Uterus (tissue), 4 donors: ENCODE measurements around the gene TANC1. TPM values are rescaled to one million over a fixed set of nuclear protein-coding genes. Genes with fewer than 3 reads are reported as not detected.

Experiments
- DNase-seq, 2 donors: peaks; one replicate each; pipeline ENCODE4 v3.0.0-alpha.2; 2019 to 2020
- H3K27ac ChIP-seq, 2 donors: fragments of 200-600 bp; sonication (generic); 1 replicate in 1 of 2; 2 replicates in 1 of 2; pipeline ENCODE4 v1.5.1; 2016 to 2018
- H3K27me3 ChIP-seq, 2 donors: fragments of 200-600 bp; sonication (generic); one replicate each; pipeline ENCODE4 v1.5.1; 2018 to 2019; ENCODE audit warnings: control low read depth in 1 of 2
- H3K36me3 ChIP-seq, 2 donors: fragments of 200-600 bp; sonication (generic); one replicate each; pipeline ENCODE4 v1.5.1; 2019; ENCODE audit warnings: control low read depth in 1 of 2
- H3K4me1 ChIP-seq, 2 donors: fragments of 200-600 bp; sonication (generic); one replicate each; pipeline ENCODE4 v1.5.1; 2018 to 2019; ENCODE audit warnings: control low read depth in 1 of 2
- H3K4me3 ChIP-seq, 2 donors: fragments of 200-600 bp; sonication (generic); 1 replicate in 1 of 2; 2 replicates in 1 of 2; pipeline ENCODE4 v1.5.1; 2018 to 2019; ENCODE audit warnings: mild to moderate bottlenecking in 1 of 2
- H3K9me3 ChIP-seq, 2 donors: fragments of 200-600 bp; sonication (generic); one replicate each; pipeline ENCODE4 v1.5.1; 2019; ENCODE audit warnings: control low read depth in 1 of 2
- POLR2A ChIP-seq, 2 donors: fragments of 450-650 bp; IDR thresholded peaks; one replicate each; pipeline ENCODE4 v1.6.1; 2016; ENCODE audit warnings: antibody characterized with exemption in 2 of 2, mild to moderate bottlenecking in 1 of 2, moderate library complexity in 1 of 2
- intact Hi-C: fragments of 100-400 bp; cut with DNase I; formaldehyde crosslinking; loops from one replicate; pipeline ENCODE4 v1.15.1; 2023; ENCODE audit warnings: low total_unique reads
- total RNA-seq, 4 donors: library from RNA; depleted of rRNA in 3 of 4; stranded (reverse); fragments of >200 nt in 3 of 4; gene quantifications; one replicate each; pipeline versions ENCODE4 v1.1.0 to v1.2.4, GENCODE V29; 2014 to 2023
- TF ChIP-seq, protein P1 (sequence below), 4 experiments: fragments of 200-600 bp in 2 of 4; fragments of 450-650 bp in 2 of 4; sonication (generic) in 2 of 4; IDR thresholded peaks; one replicate each; pipeline ENCODE4 v1.5.1; 2016 to 2019; ENCODE audit warnings: antibody characterized with exemption in 4 of 4, mild to moderate bottlenecking in 2 of 4, moderate library complexity in 1 of 4
- donor health status: DM: yes; HTN: yes; CAD: no.

TANC1 gene
- total RNA-seq, 4 donors from 2014 or later, result 34.7 to 92.7 (median 67.4) TPM

DNA sequence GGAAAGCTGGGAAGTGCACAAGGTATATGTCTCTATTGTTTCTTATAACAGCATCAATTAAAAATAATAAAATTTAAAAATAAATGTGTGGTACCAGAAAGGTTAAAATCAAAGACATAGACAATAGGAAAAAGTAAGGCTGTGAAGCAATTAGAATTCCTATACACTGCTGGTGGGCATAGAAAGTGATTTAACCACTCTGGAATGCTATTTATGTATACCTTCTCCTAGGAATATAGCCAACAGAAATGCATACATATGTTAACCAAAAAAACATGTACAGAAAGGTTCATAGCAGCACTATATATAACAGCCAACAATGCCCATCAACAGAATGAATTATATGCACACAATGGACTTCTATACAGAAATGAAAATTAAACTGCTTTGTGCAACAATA, 275.1 kb downstream of the TANC1 start:
- H3K4me1 ChIP-seq, result no peaks in the 10 kb centered on the region
- TF ChIP-seq POLR2A (IDR thresholded peaks at IDR 0.05), result no peak
- TF ChIP-seq, protein P1, sequence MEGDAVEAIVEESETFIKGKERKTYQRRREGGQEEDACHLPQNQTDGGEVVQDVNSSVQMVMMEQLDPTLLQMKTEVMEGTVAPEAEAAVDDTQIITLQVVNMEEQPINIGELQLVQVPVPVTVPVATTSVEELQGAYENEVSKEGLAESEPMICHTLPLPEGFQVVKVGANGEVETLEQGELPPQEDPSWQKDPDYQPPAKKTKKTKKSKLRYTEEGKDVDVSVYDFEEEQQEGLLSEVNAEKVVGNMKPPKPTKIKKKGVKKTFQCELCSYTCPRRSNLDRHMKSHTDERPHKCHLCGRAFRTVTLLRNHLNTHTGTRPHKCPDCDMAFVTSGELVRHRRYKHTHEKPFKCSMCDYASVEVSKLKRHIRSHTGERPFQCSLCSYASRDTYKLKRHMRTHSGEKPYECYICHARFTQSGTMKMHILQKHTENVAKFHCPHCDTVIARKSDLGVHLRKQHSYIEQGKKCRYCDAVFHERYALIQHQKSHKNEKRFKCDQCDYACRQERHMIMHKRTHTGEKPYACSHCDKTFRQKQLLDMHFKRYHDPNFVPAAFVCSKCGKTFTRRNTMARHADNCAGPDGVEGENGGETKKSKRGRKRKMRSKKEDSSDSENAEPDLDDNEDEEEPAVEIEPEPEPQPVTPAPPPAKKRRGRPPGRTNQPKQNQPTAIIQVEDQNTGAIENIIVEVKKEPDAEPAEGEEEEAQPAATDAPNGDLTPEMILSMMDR (IDR thresholded peaks at IDR 0.05), result no peak
- intact Hi-C loops, result no loop called here
- H3K4me3 ChIP-seq, result no peak overlapping the region
- no peaks in the 10 kb centered on the region for H3K9me3 ChIP-seq
- no peak overlapping the region for H3K27ac ChIP-seq
- no peak for DNase-seq
- H3K27me3 ChIP-seq, result no peaks in the 10 kb centered on the region
- no peaks in the 10 kb centered on the region for H3K36me3 ChIP-seq

DNA sequence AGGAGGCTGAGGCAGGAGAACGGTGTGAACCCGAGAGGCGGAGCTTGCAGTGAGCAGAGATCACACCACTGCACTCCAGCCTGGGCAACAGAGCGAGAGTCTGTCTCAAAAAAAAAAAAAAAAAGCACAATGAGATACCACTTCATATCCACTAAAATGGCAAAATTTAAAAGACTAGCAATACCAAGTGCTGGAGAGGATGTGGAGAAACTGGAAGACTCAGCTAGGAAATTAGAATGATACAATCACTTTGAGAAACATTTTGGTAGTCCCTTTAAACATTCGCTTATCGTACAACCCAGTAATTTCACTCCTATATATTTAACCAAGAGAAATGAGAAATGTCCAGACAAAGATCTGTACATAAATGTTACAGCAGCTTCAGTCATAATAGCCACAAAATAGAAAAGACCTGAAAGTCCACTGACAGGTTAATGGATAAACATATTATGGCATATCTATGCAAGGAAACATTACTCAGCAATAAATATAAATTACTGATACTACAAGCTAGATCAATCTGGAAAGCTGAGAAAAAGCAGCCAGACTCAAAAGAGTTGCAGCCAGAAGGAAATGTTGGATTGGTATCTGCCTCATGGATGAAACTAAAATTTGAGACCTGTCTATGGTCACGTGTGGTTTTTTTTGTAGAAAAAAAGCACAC, 278.0 kb downstream of the TANC1 start:
- TF ChIP-seq, protein P1 (IDR thresholded peaks at IDR 0.05), result no peak
- TF ChIP-seq POLR2A (IDR thresholded peaks at IDR 0.05), result no peak
- H3K9me3 ChIP-seq, result no peaks in the 10 kb centered on the region
- intact Hi-C loops, result no loop called here
- H3K27ac ChIP-seq, result no peak overlapping the region
- no peak for DNase-seq
- no peaks in the 10 kb centered on the region for H3K36me3 ChIP-seq
- no peak overlapping the region for H3K4me3 ChIP-seq
- H3K4me1 ChIP-seq, result peaks cover 0 to under 1% of the 10 kb centered on the region in 2 donors
- H3K27me3 ChIP-seq, result no peaks in the 10 kb centered on the region

DNA sequence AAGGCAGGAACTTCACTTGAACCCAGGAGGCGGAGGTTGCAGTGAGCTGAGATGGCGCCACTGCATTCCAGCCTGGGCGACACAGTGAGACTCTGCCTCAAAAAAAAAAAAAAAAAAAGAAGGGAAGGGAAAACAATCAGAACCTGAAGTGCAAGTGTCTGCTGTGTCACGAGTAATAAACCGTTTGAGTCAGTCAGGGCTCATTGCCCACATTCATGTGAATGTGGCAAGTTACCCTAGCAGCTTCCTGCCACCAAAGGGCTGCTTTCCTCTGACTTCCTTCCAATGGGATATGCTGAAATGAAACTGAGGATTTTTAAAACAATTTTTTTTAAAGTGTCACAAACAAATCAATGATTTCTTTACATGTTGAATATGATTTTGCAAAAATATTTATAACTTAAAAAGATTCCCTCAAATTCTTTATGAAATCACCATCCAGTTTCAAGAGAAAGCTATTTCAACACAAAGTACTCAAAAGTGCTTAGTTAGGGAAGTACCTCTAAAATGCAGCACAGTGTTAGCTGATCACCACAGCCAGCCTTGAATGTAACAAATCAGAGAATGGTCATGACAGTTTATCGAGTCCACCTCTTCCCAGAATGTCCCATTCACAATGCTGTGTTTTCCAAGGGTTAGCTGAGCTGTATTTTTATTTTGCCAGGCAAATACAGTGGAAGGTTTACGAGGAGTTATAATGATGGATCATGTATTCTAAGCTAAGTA, 281.7 kb downstream of the TANC1 start:
- H3K27ac ChIP-seq, result peak overlapping the region; percentile 21 to 68
- H3K36me3 ChIP-seq, result no peaks in the 10 kb centered on the region
- intact Hi-C loops, result no loop called here
- H3K4me1 ChIP-seq, result peaks cover 0 to 2% of the 10 kb centered on the region in 2 donors
- H3K9me3 ChIP-seq, result no peaks in the 10 kb centered on the region
- peak; percentile 28 to 49 for DNase-seq
- no peak overlapping the region for H3K4me3 ChIP-seq
- no peak for TF ChIP-seq POLR2A (IDR thresholded peaks at IDR 0.05)
- TF ChIP-seq, protein P1 (IDR thresholded peaks at IDR 0.05), result no peak
- H3K27me3 ChIP-seq, result no peaks in the 10 kb centered on the region

DNA sequence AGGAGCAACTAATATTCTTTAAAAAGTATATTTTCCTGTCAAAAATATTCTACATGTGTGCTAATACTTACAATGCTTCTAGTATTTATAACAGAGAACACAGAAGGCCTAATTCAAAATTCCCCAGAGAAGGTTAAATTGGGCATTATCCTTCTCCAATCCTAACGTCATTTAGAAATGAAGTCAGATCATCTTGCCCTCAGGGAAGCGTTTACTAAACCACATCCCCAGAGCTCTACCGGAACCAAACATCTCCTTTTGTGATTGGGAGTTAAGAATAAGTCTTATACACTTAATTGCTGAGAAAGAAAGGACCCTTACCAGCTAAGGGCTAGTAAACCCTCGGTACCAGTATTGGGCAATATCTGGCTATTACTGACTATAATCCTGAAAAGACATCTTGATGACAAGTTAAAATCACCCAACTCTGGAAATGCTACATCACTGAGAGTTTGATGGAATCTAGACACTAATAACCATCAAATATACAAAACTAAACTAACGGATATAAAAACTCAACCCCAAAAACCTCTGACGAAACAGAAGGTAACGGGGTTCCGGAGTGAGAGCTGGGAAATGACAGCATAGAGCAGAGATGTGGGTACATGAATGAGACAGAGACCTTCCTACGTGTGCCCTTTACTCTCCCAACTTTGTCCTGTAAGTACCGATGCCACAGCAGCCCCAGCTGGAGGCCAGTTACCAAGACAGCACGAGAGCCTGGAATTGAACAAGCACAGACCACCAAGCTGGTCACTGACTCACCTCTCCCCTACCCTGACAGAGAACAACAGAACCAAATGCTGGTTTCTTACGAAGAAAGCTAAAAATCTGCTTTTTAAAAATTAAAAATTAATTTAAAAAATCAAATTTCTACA, 283.1 kb downstream of the TANC1 start:
- Histone ChIP-seq H3K9me3 (no peaks in the 10 kb centered on the region), H3K27ac (no peak overlapping the region), H3K4me3 (no peak overlapping the region), H3K27me3 (no peaks in the 10 kb centered on the region), H3K4me1 (peaks cover 0 to 2% of the 10 kb centered on the region in 2 donors), H3K36me3 (no peaks in the 10 kb centered on the region)
- TF ChIP-seq, protein P1 (IDR thresholded peaks at IDR 0.05), result no peak
- TF ChIP-seq POLR2A (IDR thresholded peaks at IDR 0.05), result no peak
- no peak for DNase-seq
- intact Hi-C loops, result no loop called here
